22Rv1 (cell line): Measurements from ENCODE around the gene C1QTNF8.

ENCODE experiments used
- CTCF ChIP-seq: fragments of 450-650 bp; IDR thresholded peaks from 2 replicates; pipeline ENCODE4 v1.5.1; 2017; ENCODE audit warnings: mild to moderate bottlenecking
- ZFX ChIP-seq: fragments of 450-650 bp; IDR thresholded peaks from 2 replicates; pipeline ENCODE4 v1.6.1; 2017; ENCODE audit warnings: antibody characterized with exemption, borderline replicate concordance

GRCh38 chr16:1133271-1133670, 37.2 kb upstream of the C1QTNF8 start:
- no peak for TF ChIP-seq CTCF
- no peak for TF ChIP-seq ZFX
